Right lobe of liver (tissue), 6 donors: Measurements from ENCODE around the gene RNASEH2A. TPM values are rescaled to one million over a fixed set of nuclear protein-coding genes. Genes with fewer than 3 reads are reported as not detected.

Experiments
- ATAC-seq, 4 donors: fragments of 200-7000 bp; cut with Tn5 transposase; one replicate each; pipeline ENCODE4 v1.9.1; 2020; ENCODE audit warnings: mild to moderate bottlenecking in 4 of 4, moderate library complexity in 4 of 4
- DNase-seq, 3 donors: peaks; one replicate each; pipeline ENCODE4 v3.0.0-alpha.2; 2020
- H3K27ac ChIP-seq, 3 donors: fragments of 200-600 bp; one replicate each; pipeline ENCODE4 v1.8.0; 2022
- H3K27me3 ChIP-seq, 2 donors: fragments of 200-600 bp; one replicate each; pipeline ENCODE4 v1.8.0; 2022
- H3K36me3 ChIP-seq, 4 donors: fragments of 200-600 bp; sonication (generic) in 1 of 4; one replicate each; pipeline versions ENCODE4 v1.5.1 to v1.8.0; 2017 to 2022; ENCODE audit warnings: control low read depth in 1 of 4
- H3K4me1 ChIP-seq, 4 donors: fragments of 200-600 bp; sonication (generic) in 1 of 4; one replicate each; pipeline versions ENCODE4 v1.5.1 to v1.8.0; 2017 to 2022; ENCODE audit warnings: control low read depth in 1 of 4
- H3K4me3 ChIP-seq, 3 donors: fragments of 200-600 bp; one replicate each; pipeline ENCODE4 v1.8.0; 2022
- H3K9me3 ChIP-seq, 4 donors: fragments of 200-600 bp; sonication (generic) in 1 of 4; one replicate each; pipeline versions ENCODE4 v1.5.1 to v1.8.0; 2017 to 2022; ENCODE audit warnings: control low read depth in 1 of 4
- CTCF ChIP-seq, 4 donors: fragments of 200-600 bp in 3 of 4; fragments of 450-650 bp in 1 of 4; IDR thresholded peaks; one replicate each; pipeline versions ENCODE4 v1.5.1 to v1.8.0; 2016 to 2022; ENCODE audit warnings: antibody characterized with exemption in 4 of 4, mild to moderate bottlenecking in 2 of 4
- POLR2A ChIP-seq: fragments of 450-650 bp; IDR thresholded peaks from one replicate; pipeline ENCODE4 v1.6.1; 2017; ENCODE audit warnings: antibody characterized with exemption, mild to moderate bottlenecking
- WGBS: methylation state at CpG from one replicate; pipeline ENCODE4 v1.1.6; 2018; ENCODE audit warnings: low coverage, low lambda C conversion rate; ENCODE audit not compliant: insufficient coverage; ENCODE audit errors: missing lambda C conversion rate; 5-methylcytosine and 5-hydroxymethylcytosine counted together
- intact Hi-C, 2 donors: fragments of 100-400 bp; cut with DNase I; formaldehyde crosslinking; loops; one replicate each; pipeline versions ENCODE4 v1.11.2 to v1.14.1; 2022
- total RNA-seq, 6 experiments: library from RNA; depleted of rRNA in 2 of 6; stranded (reverse); fragments of >200 nt in 2 of 6; fragmentation: NEBNext Ultra II Directional in 3 of 6; extraction: Animal tissue kit (Norgen Biotek cat#: 25700) in 3 of 6; gene quantifications; one replicate each; pipeline versions ENCODE4 v1.1.0 to v1.2.4, GENCODE V29; 2016 to 2023
- donor health status: DM: no; HTN: yes; CAD: no.
- donor health status: DM: no; HTN: no; CAD: no.
- donor health status: DM: no; HTN: no; CAD: no.
- donor health status: DM: no; HTN: yes; CAD: no.
- donor health status: DM: no; HTN: yes; CAD: no.

The RNASEH2A gene
- total RNA-seq, 6 experiments from 2014 or later, result 2.1 to 7.1 (median 3.7) TPM

GRCh38 chr19:12774588-12775555 lies 31.5 kb upstream of the RNASEH2A start, which contains the start of gene HOOK2:
TSS of gene HOOK2 (minus strand) at chr19:12775552. CDS start at chr19:12775449, 103 bp downstream.
- Histone ChIP-seq H3K27me3 (no peaks in the 10 kb centered on the region), H3K27ac (peak within 1 kb of the TSS; percentile 44 to 69 (median 46)), H3K4me3 (peak within 1 kb of the TSS; percentile 60 to 69 (median 67)), H3K36me3 (no peaks in the 10 kb centered on the region), H3K4me1 (peaks cover 0 to 10% (median 3%) of the 10 kb centered on the region in 4 donors), H3K9me3 (no peaks in the 10 kb centered on the region)
- WGBS, result 20% methylated on average over 6 of the region's 58 CpGs
- intact Hi-C loops, result loop anchor here in 1 of 2 donors (10.0 kb wide), 1 partner anchor 50 kb away; the partner anchor contains the start of gene TNPO2
- ATAC-seq (peak; percentile 9 to 40 (median 24)), DNase-seq (peak; percentile 81 to 90 (median 90))
- TF ChIP-seq CTCF (IDR thresholded peaks at IDR 0.05), result no peak
- TF ChIP-seq POLR2A, result peak; percentile 49

DNA sequence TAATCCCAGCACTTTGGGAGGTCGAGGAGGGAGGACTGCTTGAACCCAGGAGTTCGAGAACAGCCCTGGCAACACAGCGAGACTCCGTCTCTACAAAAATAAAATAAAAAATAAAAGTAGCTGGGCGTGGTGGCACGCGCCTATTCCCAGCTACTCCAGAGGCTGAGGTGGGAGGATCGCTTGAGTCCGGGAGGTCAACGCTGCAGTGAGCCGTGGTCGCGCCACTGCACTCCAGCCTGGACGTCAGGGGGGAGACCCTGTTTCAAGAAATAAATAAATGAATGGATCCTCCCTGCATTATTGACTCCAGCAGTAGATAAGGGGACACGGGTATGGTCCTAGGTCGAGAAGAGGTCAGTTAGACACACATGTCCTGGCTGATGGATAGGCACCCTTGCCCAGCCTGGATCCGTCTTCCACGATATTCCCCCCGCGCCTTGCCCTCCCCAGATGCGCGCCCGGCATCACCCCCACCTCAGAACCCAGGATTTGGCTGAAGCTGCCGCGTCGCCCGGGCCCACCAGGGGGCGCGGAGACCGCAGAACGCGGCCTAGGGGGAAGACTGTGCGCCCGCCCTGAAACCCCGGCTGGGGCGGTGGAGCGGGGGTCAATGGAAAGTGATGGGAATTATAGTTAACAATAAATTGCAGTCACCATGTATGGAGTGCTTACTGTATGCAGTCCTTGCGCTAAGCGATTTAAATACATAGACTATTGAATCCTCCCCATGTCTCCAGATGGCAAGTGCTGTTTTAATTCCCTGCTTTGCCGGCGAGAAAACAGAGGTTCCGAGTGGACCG lies 29.0 kb upstream of the RNASEH2A start:
- ATAC-seq (peak; percentile 54 to 63 (median 60)), DNase-seq (peak; percentile 82 to 86 (median 85))
- no peaks in the 10 kb centered on the region for H3K27me3 ChIP-seq
- peak overlapping the region; percentile 72 to 94 (median 79) for H3K27ac ChIP-seq
- intact Hi-C loops, result loop anchor here in 1 of 2 donors (10.0 kb wide), 1 partner anchor 53 kb away; the partner anchor contains the start of gene TNPO2
- H3K9me3 ChIP-seq, result no peaks in the 10 kb centered on the region
- H3K4me1 ChIP-seq, result peaks cover 0 to 15% (median 3%) of the 10 kb centered on the region in 4 donors
- TF ChIP-seq POLR2A (no peak), CTCF (IDR thresholded peaks at IDR 0.05) (peak; percentile 96 to 98 (median 96))
- H3K36me3 ChIP-seq, result no peaks in the 10 kb centered on the region
- H3K4me3 ChIP-seq, result peak overlapping the region; percentile 56 to 69 (median 60)
- WGBS, result 7% methylated on average over 41 of the region's 43 CpGs

DNA sequence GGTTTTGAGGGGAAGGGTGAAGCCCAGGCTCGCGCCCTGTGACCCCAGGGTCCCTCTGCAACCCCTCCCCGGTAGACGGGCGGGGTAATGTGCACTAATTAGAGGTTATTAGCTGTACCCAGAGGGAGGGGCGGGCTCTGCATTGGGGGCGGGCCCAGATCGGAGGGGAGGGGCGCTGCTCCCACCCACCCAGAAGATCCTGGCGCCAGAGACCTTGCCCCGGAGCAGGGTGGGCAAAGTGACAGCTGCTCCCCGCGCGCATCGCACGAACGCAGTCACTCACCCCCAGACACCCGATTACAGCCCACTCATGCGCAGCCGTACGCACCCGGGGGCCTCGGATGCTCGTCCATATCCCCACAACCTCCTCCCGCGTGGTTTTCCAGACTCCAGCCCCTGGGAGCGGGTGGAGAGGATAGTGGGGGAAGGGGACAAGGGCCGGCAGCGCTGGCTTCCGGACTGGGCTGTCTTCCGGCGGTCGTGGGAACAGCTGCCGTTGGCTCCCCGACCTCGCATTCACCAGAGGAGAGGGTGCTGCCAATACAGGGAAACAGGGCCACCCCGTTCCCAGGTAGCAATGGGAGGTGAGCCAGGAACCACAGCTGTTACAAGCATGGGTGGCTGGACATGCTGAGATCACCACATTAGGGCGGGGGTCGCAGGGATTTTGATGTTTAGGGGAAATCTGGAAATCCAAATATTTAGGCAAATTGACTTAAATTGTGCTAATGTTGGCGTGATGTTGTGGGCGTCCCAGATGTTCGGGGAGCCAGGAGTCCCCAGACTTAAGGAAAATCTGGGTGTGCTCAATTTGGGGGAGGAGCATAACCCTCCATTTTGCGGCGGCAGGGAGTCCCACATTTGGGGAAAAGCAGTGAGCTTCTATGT lies 28.1 kb upstream of the RNASEH2A start:
- intact Hi-C loops, result loop anchor here in 1 of 2 donors (10.0 kb wide), 1 partner anchor 53 kb away; the partner anchor contains the start of gene TNPO2
- Histone ChIP-seq H3K9me3 (no peaks in the 10 kb centered on the region), H3K4me1 (peaks cover 0 to 20% (median 7%) of the 10 kb centered on the region in 4 donors), H3K27me3 (no peaks in the 10 kb centered on the region), H3K27ac (peak overlapping the region; percentile 72 to 94 (median 79)), H3K4me3 (peak overlapping the region; percentile 56 to 69 (median 60)), H3K36me3 (no peaks in the 10 kb centered on the region)
- WGBS, result 3% methylated on average over 28 of the region's 44 CpGs
- DNase-seq, result peak; percentile 79 to 84 (median 82)
- ATAC-seq, result peak; percentile 25 to 52 (median 44)
- peak in 1 of 4 donors; percentile 2 for TF ChIP-seq CTCF (IDR thresholded peaks at IDR 0.05)
- TF ChIP-seq POLR2A, result peak; percentile 74
